Neural progenitor cell (in vitro differentiated cells): ENCODE measurements around the gene CLDN4. TPM values are rescaled to one million over a fixed set of nuclear protein-coding genes. Genes with fewer than 3 reads are reported as not detected.

Source experiments
- DNase-seq: peaks from one replicate; pipeline ENCODE4 v3.0.0-alpha.2; 2016; ENCODE audit warnings: low spot score
- H2AFZ ChIP-seq: fragments of 200-600 bp; sonication (generic); replicated peaks from 2 replicates; pipeline ENCODE4 v1.6.1; 2016; ENCODE audit warnings: antibody characterized with exemption
- H3F3A ChIP-seq: fragments of 200-600 bp; sonication (generic); 2 replicates; pipeline ENCODE4 v1.6.1; 2016; ENCODE audit warnings: antibody characterized with exemption, low read depth
- H3K27ac ChIP-seq: fragments of 200-600 bp; sonication (generic); 2 replicates; pipeline ENCODE4 v1.5.1; 2016; ENCODE audit warnings: mild to moderate bottlenecking
- H3K27me3 ChIP-seq: fragments of 200-600 bp; sonication (generic); 2 replicates; pipeline ENCODE4 v1.6.1; 2016; ENCODE audit warnings: mild to moderate bottlenecking, moderate library complexity
- H3K36me3 ChIP-seq: fragments of 200-600 bp; sonication (generic); 2 replicates; pipeline ENCODE4 v1.5.1; 2016
- H3K4me1 ChIP-seq: fragments of 200-600 bp; sonication (generic); 2 replicates; pipeline ENCODE4 v1.6.1; 2016; ENCODE audit warnings: mixed run types
- H3K4me2 ChIP-seq: fragments of 200-600 bp; sonication (generic); 2 replicates; pipeline ENCODE4 v1.6.1; 2016
- H3K4me3 ChIP-seq: fragments of 200-600 bp; sonication (generic); 2 replicates; pipeline ENCODE4 v1.5.1; 2016
- H3K79me2 ChIP-seq: fragments of 200-600 bp; sonication (generic); 2 replicates; pipeline ENCODE4 v1.6.1; 2016; ENCODE audit warnings: low read depth
- H3K9ac ChIP-seq: fragments of 200-600 bp; sonication (generic); 2 replicates; pipeline ENCODE4 v1.6.1; 2016
- H3K9me3 ChIP-seq: fragments of 200-600 bp; sonication (generic); 2 replicates; pipeline ENCODE4 v1.5.1; 2016; ENCODE audit warnings: low read depth
- H4K20me1 ChIP-seq: fragments of 200-600 bp; sonication (generic); 2 replicates; pipeline ENCODE4 v1.6.1; 2016; ENCODE audit warnings: low read depth
- H3K27ac Mint-ChIP-seq: 3 replicates; pipeline ENCODE4 v1.8.0; 2021; ENCODE audit warnings: mixed read lengths
- H3K27me3 Mint-ChIP-seq: 2 replicates; pipeline ENCODE4 v1.8.0; 2022; ENCODE audit warnings: low read depth, mild to moderate bottlenecking, inconsistent platforms, moderate library complexity, mixed read lengths; ENCODE audit not compliant: insufficient read depth
- H3K36me3 Mint-ChIP-seq: 3 replicates; pipeline ENCODE4 v1.8.0; 2021; ENCODE audit warnings: mixed read lengths
- H3K4me1 Mint-ChIP-seq: 3 replicates; pipeline ENCODE4 v1.8.0; 2021; ENCODE audit warnings: mixed read lengths
- H3K4me3 Mint-ChIP-seq: 3 replicates; pipeline ENCODE4 v1.8.0; 2021; ENCODE audit warnings: mild to moderate bottlenecking, moderate library complexity, mixed read lengths
- H3K9me3 Mint-ChIP-seq: 3 replicates; pipeline ENCODE4 v1.8.0; 2020; ENCODE audit warnings: mixed read lengths
- EZH2 ChIP-seq: fragments of 200-600 bp; sonication (generic); IDR thresholded peaks from 2 replicates; pipeline ENCODE4 v1.6.1; 2017; ENCODE audit warnings: antibody characterized with exemption, mild to moderate bottlenecking, moderate library complexity
- EZH2phosphoT487 ChIP-seq: fragments of 200-600 bp; sonication (generic); IDR thresholded peaks from 2 replicates; pipeline ENCODE4 v1.6.1; 2017; ENCODE audit warnings: antibody characterized with exemption
- total RNA-seq: library from RNA; depleted of rRNA; stranded (reverse); fragments of >200 nt; gene quantifications from 2 replicates; pipeline ENCODE4 v1.2.3, GENCODE V29; 2015; ENCODE audit warnings: low replicate concordance
- TF ChIP-seq, protein P1 (sequence below): fragments of 200-600 bp; sonication (generic); IDR thresholded peaks from 2 replicates; pipeline ENCODE4 v1.5.1; 2017; ENCODE audit warnings: antibody characterized with exemption, mild to moderate bottlenecking

The CLDN4 gene
- total RNA-seq, 1 donor from 2014 or later = not detected

DNA sequence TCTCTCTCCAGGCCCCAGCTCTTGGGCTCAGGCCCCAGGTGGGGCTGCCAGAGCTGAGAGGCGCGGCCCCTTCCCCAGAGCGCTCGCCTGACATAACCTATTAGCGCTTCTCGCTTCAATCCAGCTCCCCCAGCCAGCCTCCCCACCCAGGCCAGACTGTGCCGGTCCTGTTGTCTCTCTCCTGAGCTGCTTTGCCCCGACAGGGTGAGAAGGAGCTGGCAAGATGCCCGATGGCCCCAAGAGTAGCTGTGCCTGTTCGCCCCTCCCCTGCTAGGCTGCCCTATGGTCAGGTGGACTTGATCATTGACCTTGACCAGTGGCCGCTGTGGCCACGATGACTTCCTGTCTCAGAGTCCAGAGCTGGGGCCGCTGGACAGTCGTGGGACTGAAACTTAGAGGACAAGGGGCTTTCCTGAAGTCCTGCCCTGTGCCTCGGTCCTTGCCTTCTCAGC, 39.3 kb downstream of the CLDN4 start:
- no peak overlapping the region for H3K9ac ChIP-seq
- no peaks in the 10 kb centered on the region for H4K20me1 ChIP-seq
- Mint-ChIP-seq H3K4me1 (peaks cover 7% of the 10 kb centered on the region), H3K9me3 (peaks cover 2% of the 10 kb centered on the region), H3K36me3 (no peaks in the 10 kb centered on the region), H3K27me3 (peaks cover 19% of the 10 kb centered on the region), H3K27ac (peak overlapping the region; percentile 53), H3K4me3 (peak overlapping the region; percentile 65)
- peak overlapping the region; percentile 6 for H3K4me2 ChIP-seq
- peak; percentile 23 for DNase-seq
- H3F3A ChIP-seq = no peaks in the 10 kb centered on the region
- no peaks in the 10 kb centered on the region for H3K79me2 ChIP-seq
- no peak overlapping the region for H3K4me3 ChIP-seq
- H3K4me1 ChIP-seq = no peaks in the 10 kb centered on the region
- TF ChIP-seq EZH2 (no peak), EZH2phosphoT487 (no peak)
- TF ChIP-seq, protein P1, sequence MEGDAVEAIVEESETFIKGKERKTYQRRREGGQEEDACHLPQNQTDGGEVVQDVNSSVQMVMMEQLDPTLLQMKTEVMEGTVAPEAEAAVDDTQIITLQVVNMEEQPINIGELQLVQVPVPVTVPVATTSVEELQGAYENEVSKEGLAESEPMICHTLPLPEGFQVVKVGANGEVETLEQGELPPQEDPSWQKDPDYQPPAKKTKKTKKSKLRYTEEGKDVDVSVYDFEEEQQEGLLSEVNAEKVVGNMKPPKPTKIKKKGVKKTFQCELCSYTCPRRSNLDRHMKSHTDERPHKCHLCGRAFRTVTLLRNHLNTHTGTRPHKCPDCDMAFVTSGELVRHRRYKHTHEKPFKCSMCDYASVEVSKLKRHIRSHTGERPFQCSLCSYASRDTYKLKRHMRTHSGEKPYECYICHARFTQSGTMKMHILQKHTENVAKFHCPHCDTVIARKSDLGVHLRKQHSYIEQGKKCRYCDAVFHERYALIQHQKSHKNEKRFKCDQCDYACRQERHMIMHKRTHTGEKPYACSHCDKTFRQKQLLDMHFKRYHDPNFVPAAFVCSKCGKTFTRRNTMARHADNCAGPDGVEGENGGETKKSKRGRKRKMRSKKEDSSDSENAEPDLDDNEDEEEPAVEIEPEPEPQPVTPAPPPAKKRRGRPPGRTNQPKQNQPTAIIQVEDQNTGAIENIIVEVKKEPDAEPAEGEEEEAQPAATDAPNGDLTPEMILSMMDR = no peak
- H3K36me3 ChIP-seq = no peaks in the 10 kb centered on the region
- no peak overlapping the region for H2AFZ ChIP-seq
- no peaks in the 10 kb centered on the region for H3K27me3 ChIP-seq
- no peaks in the 10 kb centered on the region for H3K9me3 ChIP-seq
- no peak overlapping the region for H3K27ac ChIP-seq

GRCh38 chr7:73871163-73872011, 40.6 kb downstream of the CLDN4 start:
- no peak overlapping the region for H3K4me3 Mint-ChIP-seq
- Histone ChIP-seq H3K4me3 (no peak overlapping the region), H3K27me3 (no peaks in the 10 kb centered on the region), H4K20me1 (no peaks in the 10 kb centered on the region), H3K27ac (no peak overlapping the region), H3F3A (no peaks in the 10 kb centered on the region), H3K79me2 (no peaks in the 10 kb centered on the region), H3K9me3 (no peaks in the 10 kb centered on the region), H3K4me2 (no peak overlapping the region), H3K36me3 (no peaks in the 10 kb centered on the region), H3K4me1 (no peaks in the 10 kb centered on the region), H2AFZ (no peak overlapping the region), H3K9ac (no peak overlapping the region)
- H3K4me1 Mint-ChIP-seq = peaks cover 7% of the 10 kb centered on the region
- peak overlapping the region; percentile 29 for H3K27ac Mint-ChIP-seq
- no peaks in the 10 kb centered on the region for H3K36me3 Mint-ChIP-seq
- TF ChIP-seq EZH2phosphoT487 (no peak), EZH2 (no peak)
- H3K27me3 Mint-ChIP-seq = peaks cover 15% of the 10 kb centered on the region
- peaks cover 2% of the 10 kb centered on the region for H3K9me3 Mint-ChIP-seq
- DNase-seq = no peak

DNA sequence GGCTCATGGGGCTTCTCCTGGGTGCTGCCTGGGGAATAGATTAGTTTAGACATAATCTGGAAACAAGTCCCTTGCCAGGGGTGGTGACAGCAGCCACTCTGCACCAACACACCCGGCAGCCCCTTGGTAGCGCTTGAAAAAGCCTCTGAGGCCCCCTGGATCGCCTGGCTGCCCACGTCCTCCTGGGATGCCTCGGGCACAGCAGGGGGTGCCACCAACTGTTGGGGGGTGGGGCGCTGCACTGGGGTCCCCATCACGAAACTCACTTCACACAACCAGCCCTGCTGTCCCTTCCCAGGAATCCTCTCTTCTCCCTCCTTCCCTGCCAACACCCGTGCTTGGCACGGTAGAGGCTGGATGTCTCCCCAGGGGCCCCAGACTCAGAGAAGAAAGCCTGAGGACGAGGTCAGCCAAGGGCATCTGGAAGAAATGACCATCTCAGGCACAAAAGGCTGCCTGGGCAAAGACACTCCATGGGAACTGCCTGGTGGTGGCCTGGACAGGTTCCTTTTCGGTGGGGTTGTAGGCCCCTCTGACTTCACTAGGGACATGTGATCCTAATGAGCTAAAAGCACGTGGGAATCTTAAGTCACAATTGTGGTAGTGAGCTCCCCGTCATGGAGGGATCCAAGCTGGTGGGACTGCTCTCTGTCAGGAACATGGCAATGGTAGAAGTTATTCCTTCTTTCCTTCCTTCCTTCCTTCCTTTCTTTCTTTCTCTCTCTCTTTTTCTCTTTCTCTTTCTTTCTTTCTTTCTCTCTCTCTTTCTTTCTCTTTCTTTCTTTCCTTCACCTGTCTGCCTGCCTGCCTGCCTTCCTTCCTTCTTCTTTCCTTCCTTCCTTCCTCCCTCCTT, 41.5 kb downstream of the CLDN4 start:
- Histone ChIP-seq H3K4me3 (no peak overlapping the region), H3F3A (no peaks in the 10 kb centered on the region), H3K9me3 (no peaks in the 10 kb centered on the region), H3K27ac (no peak overlapping the region), H3K79me2 (no peaks in the 10 kb centered on the region), H4K20me1 (no peaks in the 10 kb centered on the region), H3K36me3 (no peaks in the 10 kb centered on the region), H3K9ac (no peak overlapping the region), H2AFZ (no peak overlapping the region), H3K27me3 (no peaks in the 10 kb centered on the region), H3K4me1 (no peaks in the 10 kb centered on the region), H3K4me2 (no peak overlapping the region)
- H3K36me3 Mint-ChIP-seq = no peaks in the 10 kb centered on the region
- H3K27ac Mint-ChIP-seq = no peak overlapping the region
- no peak overlapping the region for H3K4me3 Mint-ChIP-seq
- no peak for DNase-seq
- H3K4me1 Mint-ChIP-seq = peaks cover 7% of the 10 kb centered on the region
- TF ChIP-seq, protein P1 = no peak
- no peak for TF ChIP-seq EZH2
- H3K27me3 Mint-ChIP-seq = peaks cover 12% of the 10 kb centered on the region
- no peaks in the 10 kb centered on the region for H3K9me3 Mint-ChIP-seq
